Mammary epithelial cell (primary cell): ENCODE data around the gene SLC44A3.

Experiments
- EZH2 ChIP-seq: IDR thresholded peaks from 2 replicates; pipeline ENCODE4 v1.6.1; 2012; ENCODE audit warnings: low read length, inconsistent platforms, borderline replicate concordance
- TF ChIP-seq, protein P1 (sequence below), 2 donors: IDR thresholded peaks in 1 of 2; conservative IDR thresholded peaks in 1 of 2; 2 replicates each; pipeline ENCODE4 v1.5.1; 2011 to 2012; ENCODE audit warnings: inconsistent platforms in 2 of 2, low read length in 2 of 2, mild to moderate bottlenecking in 2 of 2, control low read depth in 1 of 2, low read depth in 1 of 2; ENCODE audit not compliant: insufficient read depth in 1 of 2; ENCODE audit errors: extremely low read depth in 1 of 2

DNA sequence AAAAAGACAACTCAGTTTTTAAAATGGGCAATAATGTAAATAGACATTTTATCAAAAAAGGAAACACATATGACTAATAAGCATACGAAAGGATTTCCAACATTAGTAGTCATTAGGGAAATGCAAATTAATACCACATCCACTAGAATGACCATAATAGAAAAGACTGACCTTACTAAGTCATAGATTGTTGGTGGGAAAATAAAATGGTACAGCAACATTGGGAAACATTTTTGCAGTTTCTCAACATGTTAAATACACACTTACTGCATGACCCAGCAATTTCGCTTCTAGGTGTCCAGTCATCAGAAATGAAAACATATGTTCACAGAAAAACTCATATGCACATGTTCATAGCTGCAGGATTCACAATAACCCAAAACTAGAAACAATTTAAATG, 29.9 kb upstream of the SLC44A3 start:
- TF ChIP-seq, protein P1, sequence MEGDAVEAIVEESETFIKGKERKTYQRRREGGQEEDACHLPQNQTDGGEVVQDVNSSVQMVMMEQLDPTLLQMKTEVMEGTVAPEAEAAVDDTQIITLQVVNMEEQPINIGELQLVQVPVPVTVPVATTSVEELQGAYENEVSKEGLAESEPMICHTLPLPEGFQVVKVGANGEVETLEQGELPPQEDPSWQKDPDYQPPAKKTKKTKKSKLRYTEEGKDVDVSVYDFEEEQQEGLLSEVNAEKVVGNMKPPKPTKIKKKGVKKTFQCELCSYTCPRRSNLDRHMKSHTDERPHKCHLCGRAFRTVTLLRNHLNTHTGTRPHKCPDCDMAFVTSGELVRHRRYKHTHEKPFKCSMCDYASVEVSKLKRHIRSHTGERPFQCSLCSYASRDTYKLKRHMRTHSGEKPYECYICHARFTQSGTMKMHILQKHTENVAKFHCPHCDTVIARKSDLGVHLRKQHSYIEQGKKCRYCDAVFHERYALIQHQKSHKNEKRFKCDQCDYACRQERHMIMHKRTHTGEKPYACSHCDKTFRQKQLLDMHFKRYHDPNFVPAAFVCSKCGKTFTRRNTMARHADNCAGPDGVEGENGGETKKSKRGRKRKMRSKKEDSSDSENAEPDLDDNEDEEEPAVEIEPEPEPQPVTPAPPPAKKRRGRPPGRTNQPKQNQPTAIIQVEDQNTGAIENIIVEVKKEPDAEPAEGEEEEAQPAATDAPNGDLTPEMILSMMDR (conservative IDR thresholded peaks at IDR 0.05 in 1 of 2, IDR thresholded peaks at IDR 0.05 in 1 of 2; ENCODE audit: extremely low read depth in 1 of 2, insufficient read depth in 1 of 2, low read depth in 1 of 2, low read length in 2 of 2) = no peak
- TF ChIP-seq EZH2 = no peak
